HepG2 (cell line): ENCODE data around the gene GRIK2. TPM values are rescaled to one million over a fixed set of nuclear protein-coding genes. Genes with fewer than 3 reads are reported as not detected.

ENCODE experiments used
- ATAC-seq: fragments of 200-7000 bp; cut with Tn5 transposase; 3 replicates; pipeline ENCODE4 v1.9.1; 2020; ENCODE audit warnings: mild to moderate bottlenecking, moderate library complexity
- BruUV-seq: library from RNA; stranded (reverse); fragments of 400-500 nt; replicated peaks from 2 replicates; lab custom pipeline; 2021; lab: Mats Ljungman, UMichigan
- CTCF ChIA-PET: fragments of 300-600 bp; formaldehyde crosslinking; extraction: SDS; loops from one replicate; lab custom pipeline; 2021; ENCODE audit warnings: low total read pairs, inconsistent platforms, low intra/inter-chr PET ratio; lab: Yijun Ruan, JAX
- POLR2A ChIA-PET: fragments of 350-600 bp; sonication (Branson Sonifier 250); formaldehyde crosslinking; loops from one replicate; lab custom pipeline; 2020; ENCODE audit warnings: antibody characterized with exemption, inconsistent platforms; lab: Yijun Ruan, JAX
- DNase-seq: peaks from one replicate; pipeline ENCODE4 v3.0.0-alpha.2; 2015; ENCODE audit warnings: low spot score
- FAIRE-seq: peaks from 3 replicates; lab custom pipeline; 2011; peaks lifted over from hg19 to GRCh38; lab: Jason Lieb, UNC
- H2AFZ ChIP-seq: one replicate; pipeline ENCODE4 v1.6.1; 2011; ENCODE audit warnings: low read length, inconsistent platforms
- H3K27ac ChIP-seq: fragments of 300-600 bp; 3 replicates; pipeline ENCODE4 v1.8.0; 2011; ENCODE audit warnings: mixed run types, mild to moderate bottlenecking, mixed read lengths, low read length, inconsistent platforms; ENCODE audit not compliant: insufficient read depth; ENCODE audit errors: extremely low read length
- H3K27me3 ChIP-seq, 2 experiments: fragments of 200-600 bp in 1 of 2; 2 replicates in 1 of 2; 3 replicates in 1 of 2; pipeline versions ENCODE4 v1.6.0 to v1.8.0; 2011; ENCODE audit warnings: low read length in 2 of 2, mild to moderate bottlenecking in 2 of 2, moderate library complexity in 2 of 2, inconsistent platforms in 1 of 2; ENCODE audit not compliant: insufficient read depth in 2 of 2, control insufficient read depth in 1 of 2
- H3K36me3 ChIP-seq, 2 experiments: fragments of 200-600 bp in 1 of 2; replicated peaks in 1 of 2; 2 replicates in 1 of 2; 3 replicates in 1 of 2; pipeline versions ENCODE4 v1.5.1 to v1.8.0; 2011; ENCODE audit warnings: low read length in 2 of 2, inconsistent platforms in 1 of 2; ENCODE audit not compliant: insufficient read depth in 2 of 2, control insufficient read depth in 1 of 2
- H3K4me1 ChIP-seq: 2 replicates; pipeline ENCODE4 v1.5.1; 2012; ENCODE audit warnings: low read length, inconsistent platforms; ENCODE audit not compliant: insufficient read depth
- H3K4me2 ChIP-seq: 2 replicates; pipeline ENCODE4 v1.6.0; 2011; ENCODE audit warnings: low read depth, low read length, inconsistent platforms
- H3K4me3 ChIP-seq, 3 experiments: fragments of 200-600 bp in 1 of 3; sonication (generic), shearing (Covaris generic) in 1 of 3; replicated peaks in 1 of 3; 2 replicates each; pipeline ENCODE4 v1.5.1; 2011 to 2016; ENCODE audit warnings: low read length in 3 of 3, inconsistent platforms in 2 of 3, low read depth in 2 of 3, mild to moderate bottlenecking in 2 of 3, control low read depth in 1 of 3, mixed read lengths in 1 of 3; ENCODE audit not compliant: insufficient read depth in 1 of 3
- H3K79me2 ChIP-seq: one replicate; pipeline ENCODE4 v1.6.1; 2011; ENCODE audit warnings: low read length, inconsistent platforms; ENCODE audit not compliant: insufficient read depth
- H3K9ac ChIP-seq: 2 replicates; pipeline ENCODE4 v1.6.0; 2011; ENCODE audit warnings: mild to moderate bottlenecking, low read depth, low read length, inconsistent platforms; ENCODE audit not compliant: insufficient read depth
- H3K9me3 ChIP-seq: 2 replicates; pipeline ENCODE4 v1.5.1; 2012; ENCODE audit warnings: mild to moderate bottlenecking, low read length
- H4K20me1 ChIP-seq: 2 replicates; pipeline ENCODE4 v1.6.0; 2011; ENCODE audit warnings: inconsistent platforms, mild to moderate bottlenecking, low read length, moderate library complexity; ENCODE audit not compliant: insufficient read depth
- ARNTL ChIP-seq: sonication (generic); formaldehyde crosslinking; IDR thresholded peaks from 2 replicates; pipeline ENCODE4 v1.4.0; 2020; ENCODE audit warnings: mild to moderate bottlenecking, missing genetic modification reagents
- ATF1 ChIP-seq: IDR thresholded peaks from 2 replicates; pipeline ENCODE4 v1.6.1; 2016; ENCODE audit warnings: mild to moderate bottlenecking, control low read depth
- DR1 ChIP-seq: sonication (generic); formaldehyde crosslinking; IDR thresholded peaks from 2 replicates; pipeline ENCODE4 v1.8.0; 2021; ENCODE audit warnings: mild to moderate bottlenecking, missing genetic modification reagents, inconsistent platforms
- ELF3 ChIP-seq: IDR thresholded peaks from 2 replicates; pipeline ENCODE4 v1.6.1; 2016; ENCODE audit warnings: missing genetic modification reagents, missing compliant biosample characterization
- HIVEP1 ChIP-seq: sonication (generic); formaldehyde crosslinking; IDR thresholded peaks from 2 replicates; pipeline ENCODE4 v1.4.0; 2020; ENCODE audit warnings: mild to moderate bottlenecking, missing genetic modification reagents
- NR1H2 ChIP-seq: sonication (generic); formaldehyde crosslinking; IDR thresholded peaks from 2 replicates; pipeline ENCODE4 v1.8.1; 2022; ENCODE audit warnings: low read depth, missing genetic modification reagents, borderline replicate concordance
- SP2 ChIP-seq: sonication (generic); formaldehyde crosslinking; IDR thresholded peaks from 2 replicates; pipeline ENCODE4 v1.5.1; 2020; ENCODE audit warnings: mild to moderate bottlenecking, missing genetic modification reagents
- TCF7L2 ChIP-seq: IDR thresholded peaks from 2 replicates; pipeline ENCODE4 v1.6.1; 2011; ENCODE audit warnings: mild to moderate bottlenecking, low read depth, low read length, moderate library complexity
- ZNF432 ChIP-seq: sonication (generic); formaldehyde crosslinking; IDR thresholded peaks from 2 replicates; pipeline ENCODE4 v1.5.0; 2020; ENCODE audit warnings: missing genetic modification reagents, mild to moderate bottlenecking, borderline replicate concordance
- WGBS: methylation state at CpG from one replicate; pipeline ENCODE4 v1.1.6; 2017; ENCODE audit warnings: low lambda C conversion rate; 5-methylcytosine and 5-hydroxymethylcytosine counted together
- in situ Hi-C: cut with HindIII; loops from 2 replicates; pipeline ENCODE4 v1.10.0; 2017; ENCODE audit warnings: low pct_unique_long_range_greater_than_20kb; ENCODE audit not compliant: extremely low pct_ligation_motif_present
- intact Hi-C: fragments of 100-400 bp; cut with micrococcal nuclease; formaldehyde crosslinking; loops from one replicate; pipeline ENCODE4 v1.10.0; 2022; ENCODE audit not compliant: unreplicated experiment
- polyA plus RNA-seq, 8 experiments: library from polyadenylated mRNA; depleted of rRNA in 3 of 8; stranded (reverse) in 7 of 8; unstranded in 1 of 8; fragments of >200 nt; fragmentation: Illumina TruSeq in 4 of 8; extraction: Trizol in 4 of 8; gene quantifications; 2 replicates each; pipeline versions ENCODE4 v1.2.1 to v1.2.3, GENCODE V29; 2011 to 2016; ENCODE audit warnings: low read depth in 4 of 8, missing spikeins in 1 of 8, mixed read lengths in 1 of 8; ENCODE audit not compliant: insufficient read depth in 1 of 8
- total RNA-seq, 5 experiments: library from RNA; depleted of rRNA; stranded (reverse); fragments of >200 nt; fragmentation: Illumina TruSeq; extraction: Trizol; gene quantifications; 2 replicates each; pipeline ENCODE4 v1.2.3, GENCODE V29; 2016; ENCODE audit warnings: low read depth in 1 of 5
- TF ChIP-seq, protein P1 (sequence below): sonication (generic); formaldehyde crosslinking; IDR thresholded peaks from 2 replicates; pipeline ENCODE4 v1.9.0; 2021; ENCODE audit warnings: mild to moderate bottlenecking, missing genetic modification reagents
- TF ChIP-seq, protein P2 (sequence below): sonication (generic); formaldehyde crosslinking; conservative IDR thresholded peaks from 2 replicates; pipeline ENCODE4 v1.4.0; 2020; ENCODE audit warnings: missing genetic modification reagents
- TF ChIP-seq, protein P3 (sequence below): sonication (generic); formaldehyde crosslinking; IDR thresholded peaks from 2 replicates; pipeline ENCODE4 v1.9.0; 2021; ENCODE audit warnings: missing genetic modification reagents, borderline replicate concordance
- TF ChIP-seq, protein P4 (sequence below): sonication (generic); formaldehyde crosslinking; IDR thresholded peaks from 2 replicates; pipeline ENCODE4 v1.9.0; 2022; ENCODE audit warnings: missing genetic modification reagents, mild to moderate bottlenecking, borderline replicate concordance

GRIK2 gene
- total and polyA plus RNA-seq, 2 of the 13 experiments (the other 11 are each of a cell fraction or from before 2014, with no cell fraction given): not detected

DNA sequence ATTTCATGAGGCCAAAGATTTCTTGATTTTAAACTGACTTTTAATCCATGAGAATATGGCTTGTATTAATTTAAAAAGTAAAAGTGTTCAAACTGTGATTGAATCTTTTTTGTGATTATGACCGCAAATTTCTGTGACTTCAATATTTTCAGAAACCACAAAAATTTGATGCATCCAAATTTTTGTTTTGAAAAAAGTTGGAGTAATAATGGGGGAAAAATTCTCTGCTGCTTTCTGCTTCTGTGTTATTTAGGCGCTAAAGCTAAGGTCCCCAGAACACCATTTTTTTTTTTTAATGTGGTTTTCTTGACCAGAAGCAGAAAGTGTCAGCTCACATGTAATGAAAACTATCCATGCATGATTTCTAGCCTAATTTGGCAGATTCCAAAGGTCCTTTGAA is 65.3 kb downstream of the GRIK2 start:
- Histone ChIP-seq H2AFZ (no peak overlapping the region), H3K4me3 (no peak overlapping the region), H3K36me3 (no peaks in the 10 kb centered on the region), H3K4me2 (no peak overlapping the region), H3K4me1 (no peaks in the 10 kb centered on the region), H4K20me1 (no peaks in the 10 kb centered on the region), H3K9ac (no peak overlapping the region), H3K9me3 (no peaks in the 10 kb centered on the region), H3K79me2 (no peaks in the 10 kb centered on the region), H3K27ac (no peak overlapping the region), H3K27me3 (no peaks in the 10 kb centered on the region)
- DNase-seq: no peak
- WGBS: 38% methylated on average over 2 of the region's 2 CpGs
- ATAC-seq: no peak
- no TSS peak for BruUV-seq
- intact Hi-C loops (no loop called here), in situ Hi-C loops (no loop called here)
- CTCF ChIA-PET: no interaction called here
- no peak for FAIRE-seq
- POLR2A ChIA-PET: no interaction called here
- TF ChIP-seq ZNF432 (CRISPR knock-in tag) (no peak), DR1 (no peak), ELF3 (CRISPR knock-in tag) (no peak), ARNTL (CRISPR knock-in tag) (no peak), HIVEP1 (CRISPR knock-in tag) (no peak), ATF1 (CRISPR knock-in tag) (no peak), TCF7L2 (no peak), NR1H2 (CRISPR knock-in tag) (no peak), SP2 (CRISPR knock-in tag) (no peak)
- TF ChIP-seq, protein P1, sequence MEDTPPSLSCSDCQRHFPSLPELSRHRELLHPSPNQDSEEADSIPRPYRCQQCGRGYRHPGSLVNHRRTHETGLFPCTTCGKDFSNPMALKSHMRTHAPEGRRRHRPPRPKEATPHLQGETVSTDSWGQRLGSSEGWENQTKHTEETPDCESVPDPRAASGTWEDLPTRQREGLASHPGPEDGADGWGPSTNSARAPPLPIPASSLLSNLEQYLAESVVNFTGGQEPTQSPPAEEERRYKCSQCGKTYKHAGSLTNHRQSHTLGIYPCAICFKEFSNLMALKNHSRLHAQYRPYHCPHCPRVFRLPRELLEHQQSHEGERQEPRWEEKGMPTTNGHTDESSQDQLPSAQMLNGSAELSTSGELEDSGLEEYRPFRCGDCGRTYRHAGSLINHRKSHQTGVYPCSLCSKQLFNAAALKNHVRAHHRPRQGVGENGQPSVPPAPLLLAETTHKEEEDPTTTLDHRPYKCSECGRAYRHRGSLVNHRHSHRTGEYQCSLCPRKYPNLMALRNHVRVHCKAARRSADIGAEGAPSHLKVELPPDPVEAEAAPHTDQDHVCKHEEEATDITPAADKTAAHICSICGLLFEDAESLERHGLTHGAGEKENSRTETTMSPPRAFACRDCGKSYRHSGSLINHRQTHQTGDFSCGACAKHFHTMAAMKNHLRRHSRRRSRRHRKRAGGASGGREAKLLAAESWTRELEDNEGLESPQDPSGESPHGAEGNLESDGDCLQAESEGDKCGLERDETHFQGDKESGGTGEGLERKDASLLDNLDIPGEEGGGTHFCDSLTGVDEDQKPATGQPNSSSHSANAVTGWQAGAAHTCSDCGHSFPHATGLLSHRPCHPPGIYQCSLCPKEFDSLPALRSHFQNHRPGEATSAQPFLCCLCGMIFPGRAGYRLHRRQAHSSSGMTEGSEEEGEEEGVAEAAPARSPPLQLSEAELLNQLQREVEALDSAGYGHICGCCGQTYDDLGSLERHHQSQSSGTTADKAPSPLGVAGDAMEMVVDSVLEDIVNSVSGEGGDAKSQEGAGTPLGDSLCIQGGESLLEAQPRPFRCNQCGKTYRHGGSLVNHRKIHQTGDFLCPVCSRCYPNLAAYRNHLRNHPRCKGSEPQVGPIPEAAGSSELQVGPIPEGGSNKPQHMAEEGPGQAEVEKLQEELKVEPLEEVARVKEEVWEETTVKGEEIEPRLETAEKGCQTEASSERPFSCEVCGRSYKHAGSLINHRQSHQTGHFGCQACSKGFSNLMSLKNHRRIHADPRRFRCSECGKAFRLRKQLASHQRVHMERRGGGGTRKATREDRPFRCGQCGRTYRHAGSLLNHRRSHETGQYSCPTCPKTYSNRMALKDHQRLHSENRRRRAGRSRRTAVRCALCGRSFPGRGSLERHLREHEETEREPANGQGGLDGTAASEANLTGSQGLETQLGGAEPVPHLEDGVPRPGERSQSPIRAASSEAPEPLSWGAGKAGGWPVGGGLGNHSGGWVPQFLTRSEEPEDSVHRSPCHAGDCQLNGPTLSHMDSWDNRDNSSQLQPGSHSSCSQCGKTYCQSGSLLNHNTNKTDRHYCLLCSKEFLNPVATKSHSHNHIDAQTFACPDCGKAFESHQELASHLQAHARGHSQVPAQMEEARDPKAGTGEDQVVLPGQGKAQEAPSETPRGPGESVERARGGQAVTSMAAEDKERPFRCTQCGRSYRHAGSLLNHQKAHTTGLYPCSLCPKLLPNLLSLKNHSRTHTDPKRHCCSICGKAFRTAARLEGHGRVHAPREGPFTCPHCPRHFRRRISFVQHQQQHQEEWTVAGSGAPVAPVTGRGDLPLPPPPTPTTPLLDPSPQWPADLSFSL (CRISPR knock-in tag): no peak
- TF ChIP-seq, protein P2, sequence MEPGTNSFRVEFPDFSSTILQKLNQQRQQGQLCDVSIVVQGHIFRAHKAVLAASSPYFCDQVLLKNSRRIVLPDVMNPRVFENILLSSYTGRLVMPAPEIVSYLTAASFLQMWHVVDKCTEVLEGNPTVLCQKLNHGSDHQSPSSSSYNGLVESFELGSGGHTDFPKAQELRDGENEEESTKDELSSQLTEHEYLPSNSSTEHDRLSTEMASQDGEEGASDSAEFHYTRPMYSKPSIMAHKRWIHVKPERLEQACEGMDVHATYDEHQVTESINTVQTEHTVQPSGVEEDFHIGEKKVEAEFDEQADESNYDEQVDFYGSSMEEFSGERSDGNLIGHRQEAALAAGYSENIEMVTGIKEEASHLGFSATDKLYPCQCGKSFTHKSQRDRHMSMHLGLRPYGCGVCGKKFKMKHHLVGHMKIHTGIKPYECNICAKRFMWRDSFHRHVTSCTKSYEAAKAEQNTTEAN (CRISPR knock-in tag): no peak
- TF ChIP-seq, protein P3, sequence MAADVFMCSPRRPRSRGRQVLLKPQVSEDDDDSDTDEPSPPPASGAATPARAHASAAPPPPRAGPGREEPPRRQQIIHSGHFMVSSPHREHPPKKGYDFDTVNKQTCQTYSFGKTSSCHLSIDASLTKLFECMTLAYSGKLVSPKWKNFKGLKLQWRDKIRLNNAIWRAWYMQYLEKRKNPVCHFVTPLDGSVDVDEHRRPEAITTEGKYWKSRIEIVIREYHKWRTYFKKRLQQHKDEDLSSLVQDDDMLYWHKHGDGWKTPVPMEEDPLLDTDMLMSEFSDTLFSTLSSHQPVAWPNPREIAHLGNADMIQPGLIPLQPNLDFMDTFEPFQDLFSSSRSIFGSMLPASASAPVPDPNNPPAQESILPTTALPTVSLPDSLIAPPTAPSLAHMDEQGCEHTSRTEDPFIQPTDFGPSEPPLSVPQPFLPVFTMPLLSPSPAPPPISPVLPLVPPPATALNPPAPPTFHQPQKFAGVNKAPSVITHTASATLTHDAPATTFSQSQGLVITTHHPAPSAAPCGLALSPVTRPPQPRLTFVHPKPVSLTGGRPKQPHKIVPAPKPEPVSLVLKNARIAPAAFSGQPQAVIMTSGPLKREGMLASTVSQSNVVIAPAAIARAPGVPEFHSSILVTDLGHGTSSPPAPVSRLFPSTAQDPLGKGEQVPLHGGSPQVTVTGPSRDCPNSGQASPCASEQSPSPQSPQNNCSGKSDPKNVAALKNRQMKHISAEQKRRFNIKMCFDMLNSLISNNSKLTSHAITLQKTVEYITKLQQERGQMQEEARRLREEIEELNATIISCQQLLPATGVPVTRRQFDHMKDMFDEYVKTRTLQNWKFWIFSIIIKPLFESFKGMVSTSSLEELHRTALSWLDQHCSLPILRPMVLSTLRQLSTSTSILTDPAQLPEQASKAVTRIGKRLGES (CRISPR knock-in tag): no peak
- TF ChIP-seq, protein P4, sequence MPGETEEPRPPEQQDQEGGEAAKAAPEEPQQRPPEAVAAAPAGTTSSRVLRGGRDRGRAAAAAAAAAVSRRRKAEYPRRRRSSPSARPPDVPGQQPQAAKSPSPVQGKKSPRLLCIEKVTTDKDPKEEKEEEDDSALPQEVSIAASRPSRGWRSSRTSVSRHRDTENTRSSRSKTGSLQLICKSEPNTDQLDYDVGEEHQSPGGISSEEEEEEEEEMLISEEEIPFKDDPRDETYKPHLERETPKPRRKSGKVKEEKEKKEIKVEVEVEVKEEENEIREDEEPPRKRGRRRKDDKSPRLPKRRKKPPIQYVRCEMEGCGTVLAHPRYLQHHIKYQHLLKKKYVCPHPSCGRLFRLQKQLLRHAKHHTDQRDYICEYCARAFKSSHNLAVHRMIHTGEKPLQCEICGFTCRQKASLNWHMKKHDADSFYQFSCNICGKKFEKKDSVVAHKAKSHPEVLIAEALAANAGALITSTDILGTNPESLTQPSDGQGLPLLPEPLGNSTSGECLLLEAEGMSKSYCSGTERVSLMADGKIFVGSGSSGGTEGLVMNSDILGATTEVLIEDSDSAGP (CRISPR knock-in tag): no peak
